ENCODE data around the gene IRX1. TPM values are rescaled to one million over a fixed set of nuclear protein-coding genes. Genes with fewer than 3 reads are reported as not detected.

Gene IRX1
- total RNA-seq, 2 experiments from 2014 or later: not detected

DNA sequence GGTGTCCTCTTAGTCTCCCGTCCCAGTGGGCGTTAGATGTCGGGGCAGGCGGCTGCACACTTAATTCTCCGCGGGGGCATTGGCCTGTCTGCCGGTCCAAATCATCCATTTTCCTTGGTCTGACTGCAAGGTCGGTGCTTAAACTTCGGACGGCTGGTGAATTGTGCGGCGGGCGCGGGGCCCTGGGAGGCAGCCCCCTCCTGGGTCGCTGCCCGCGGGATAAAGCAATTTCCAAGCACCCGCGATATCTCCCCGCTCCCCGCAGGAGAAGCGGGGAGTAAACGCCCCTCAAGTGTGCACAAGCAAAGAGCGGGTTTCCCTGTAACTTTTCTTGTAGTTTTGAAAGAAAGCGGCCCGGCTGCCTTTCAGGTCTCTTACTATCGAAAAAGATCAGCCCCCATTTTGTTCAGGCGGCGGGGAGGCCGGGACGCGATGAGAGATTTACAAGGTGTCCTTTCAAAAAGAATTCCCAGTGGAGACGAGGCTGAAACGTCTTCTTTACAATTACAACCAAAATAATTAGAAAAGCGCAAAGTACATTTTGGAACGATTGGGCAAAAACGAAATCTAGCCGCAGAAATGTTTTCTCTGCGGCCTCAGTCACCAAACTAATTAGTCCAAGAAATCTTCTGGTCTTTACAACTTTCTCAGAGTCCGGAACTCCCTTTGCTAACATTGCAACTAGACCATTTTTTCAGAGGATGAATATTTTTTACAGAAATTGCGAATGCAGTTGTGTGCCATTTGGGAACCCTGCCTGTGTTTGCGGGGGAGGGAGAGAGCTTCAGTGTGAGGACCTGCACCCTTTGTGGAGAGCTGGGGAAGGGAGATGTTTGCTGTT, 1.8 kb downstream of the IRX1 start:
- Mint-ChIP-seq H3K27ac (no peak overlapping the region), H3K4me1 (ENCODE audit: low read depth) (peaks cover 14% of the 10 kb centered on the region), H3K27me3 (peaks cover 70% of the 10 kb centered on the region), H3K36me3 (ENCODE audit: low read depth) (peaks cover 5% of the 10 kb centered on the region), H3K4me3 (no peak overlapping the region), H3K9me3 (peaks cover 2% of the 10 kb centered on the region)
- CTCF ChIA-PET: no interaction called here
- TF ChIP-seq, protein P1, sequence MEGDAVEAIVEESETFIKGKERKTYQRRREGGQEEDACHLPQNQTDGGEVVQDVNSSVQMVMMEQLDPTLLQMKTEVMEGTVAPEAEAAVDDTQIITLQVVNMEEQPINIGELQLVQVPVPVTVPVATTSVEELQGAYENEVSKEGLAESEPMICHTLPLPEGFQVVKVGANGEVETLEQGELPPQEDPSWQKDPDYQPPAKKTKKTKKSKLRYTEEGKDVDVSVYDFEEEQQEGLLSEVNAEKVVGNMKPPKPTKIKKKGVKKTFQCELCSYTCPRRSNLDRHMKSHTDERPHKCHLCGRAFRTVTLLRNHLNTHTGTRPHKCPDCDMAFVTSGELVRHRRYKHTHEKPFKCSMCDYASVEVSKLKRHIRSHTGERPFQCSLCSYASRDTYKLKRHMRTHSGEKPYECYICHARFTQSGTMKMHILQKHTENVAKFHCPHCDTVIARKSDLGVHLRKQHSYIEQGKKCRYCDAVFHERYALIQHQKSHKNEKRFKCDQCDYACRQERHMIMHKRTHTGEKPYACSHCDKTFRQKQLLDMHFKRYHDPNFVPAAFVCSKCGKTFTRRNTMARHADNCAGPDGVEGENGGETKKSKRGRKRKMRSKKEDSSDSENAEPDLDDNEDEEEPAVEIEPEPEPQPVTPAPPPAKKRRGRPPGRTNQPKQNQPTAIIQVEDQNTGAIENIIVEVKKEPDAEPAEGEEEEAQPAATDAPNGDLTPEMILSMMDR (IDR thresholded peaks at IDR 0.05): no peak
- ATAC-seq: no peak
- intact Hi-C loops (cut with micrococcal nuclease): loop anchor here (10.0 kb wide), 1 partner anchor 1723 kb away; no protein-coding TSS in a partner anchor
- POLR2A ChIA-PET: no interaction called here
- DNase-seq: no peak

DNA sequence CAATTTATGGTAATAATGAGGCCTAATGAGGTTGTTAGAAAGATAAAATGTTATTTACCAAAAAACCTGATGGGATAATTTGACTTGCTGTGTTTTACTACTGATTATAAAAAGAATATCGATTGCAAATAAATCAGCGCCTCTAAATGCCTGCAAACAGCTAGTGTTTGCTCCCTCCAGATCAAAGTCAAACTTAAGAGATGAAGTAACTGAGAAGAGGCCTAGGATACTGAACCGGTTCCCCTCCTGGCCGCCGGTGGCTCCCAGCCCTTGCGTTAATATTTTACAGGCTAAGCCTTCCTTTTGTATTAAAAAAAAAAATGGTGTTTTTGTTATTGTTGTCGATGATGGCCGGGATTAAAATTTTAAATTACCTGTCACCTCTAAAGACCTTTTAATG, 2.6 kb downstream of the IRX1 start:
- TF ChIP-seq, protein P1 (IDR thresholded peaks at IDR 0.05): no peak

DNA sequence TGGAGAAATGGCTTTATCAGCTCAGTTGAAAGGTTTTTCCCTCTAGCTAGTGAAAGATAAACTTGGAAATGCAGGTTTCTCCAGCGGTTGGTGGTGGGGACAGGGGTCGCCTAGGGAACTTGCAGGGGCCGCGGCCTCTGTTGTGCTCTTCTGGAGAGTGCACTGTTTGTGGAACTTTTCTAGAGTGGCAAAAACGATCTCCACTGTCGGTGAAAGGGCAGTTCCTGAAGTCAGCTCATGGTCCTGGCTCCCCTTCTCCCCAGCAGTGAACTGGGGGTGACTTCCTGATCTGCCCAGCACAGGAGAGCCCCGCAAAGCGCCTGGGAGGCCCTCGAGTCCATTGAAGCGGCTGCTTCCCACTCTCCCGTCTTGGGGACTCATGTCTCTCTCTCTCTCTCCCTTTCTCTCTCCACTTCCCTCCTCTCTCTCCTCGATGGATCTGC, 3.2 kb downstream of the IRX1 start:
- DNase-seq: no peak
- ATAC-seq: no peak
- TF ChIP-seq, protein P1 (IDR thresholded peaks at IDR 0.05): no peak
- H3K27ac Mint-ChIP-seq: no peak overlapping the region
- H3K4me1 Mint-ChIP-seq (ENCODE audit: low read depth): peaks cover 12% of the 10 kb centered on the region
- ChIA-PET POLR2A (no interaction called here), CTCF (no interaction called here)
- no peak overlapping the region for H3K4me3 Mint-ChIP-seq
- peaks cover 70% of the 10 kb centered on the region for H3K27me3 Mint-ChIP-seq
- H3K9me3 Mint-ChIP-seq: peaks cover 2% of the 10 kb centered on the region
- peaks cover 5% of the 10 kb centered on the region for H3K36me3 Mint-ChIP-seq (ENCODE audit: low read depth)
- intact Hi-C loops (cut with micrococcal nuclease): loop anchor here (10.0 kb wide), 1 partner anchor 1724 kb away; no protein-coding TSS in a partner anchor

More for the DNA sequence above, 2.6 kb downstream of the IRX1 start:
- Mint-ChIP-seq H3K27me3 (peaks cover 69% of the 10 kb centered on the region), H3K27ac (no peak overlapping the region), H3K4me1 (ENCODE audit: low read depth) (peaks cover 14% of the 10 kb centered on the region), H3K9me3 (peaks cover 2% of the 10 kb centered on the region), H3K36me3 (ENCODE audit: low read depth) (peaks cover 5% of the 10 kb centered on the region), H3K4me3 (no peak overlapping the region)
- ATAC-seq (no peak), DNase-seq (no peak)
- intact Hi-C loops (cut with micrococcal nuclease): loop anchor here (10.0 kb wide), 1 partner anchor 1723 kb away; no protein-coding TSS in a partner anchor
- ChIA-PET CTCF (no interaction called here), POLR2A (no interaction called here)

DNA sequence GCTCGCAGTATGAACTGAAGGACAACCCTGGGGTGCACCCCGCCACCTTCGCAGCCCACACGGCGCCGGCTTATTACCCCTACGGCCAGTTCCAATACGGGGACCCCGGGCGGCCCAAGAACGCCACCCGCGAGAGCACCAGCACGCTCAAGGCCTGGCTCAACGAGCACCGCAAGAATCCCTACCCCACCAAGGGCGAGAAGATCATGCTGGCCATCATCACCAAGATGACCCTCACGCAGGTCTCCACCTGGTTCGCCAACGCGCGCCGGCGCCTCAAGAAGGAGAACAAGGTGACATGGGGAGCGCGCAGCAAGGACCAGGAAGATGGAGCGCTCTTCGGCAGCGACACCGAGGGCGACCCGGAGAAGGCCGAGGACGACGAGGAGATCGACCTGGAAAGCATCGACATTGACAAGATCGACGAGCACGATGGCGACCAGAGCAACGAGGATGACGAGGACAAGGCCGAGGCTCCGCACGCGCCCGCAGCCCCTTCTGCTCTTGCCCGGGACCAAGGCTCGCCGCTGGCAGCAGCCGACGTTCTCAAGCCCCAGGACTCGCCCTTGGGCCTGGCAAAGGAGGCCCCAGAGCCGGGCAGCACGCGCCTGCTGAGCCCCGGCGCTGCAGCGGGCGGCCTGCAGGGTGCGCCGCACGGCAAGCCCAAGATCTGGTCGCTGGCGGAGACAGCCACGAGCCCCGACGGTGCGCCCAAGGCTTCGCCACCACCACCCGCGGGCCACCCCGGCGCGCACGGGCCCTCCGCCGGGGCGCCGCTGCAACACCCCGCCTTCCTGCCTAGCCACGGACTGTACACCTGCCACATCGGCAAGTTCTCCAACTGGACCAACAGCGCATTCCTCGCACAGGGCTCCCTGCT, 3.8 kb downstream of the IRX1 start:
- H3K9me3 Mint-ChIP-seq: peaks cover 2% of the 10 kb centered on the region
- POLR2A ChIA-PET: no interaction called here
- ATAC-seq (no peak), DNase-seq (no peak)
- peaks cover 69% of the 10 kb centered on the region for H3K27me3 Mint-ChIP-seq
- peaks cover 5% of the 10 kb centered on the region for H3K36me3 Mint-ChIP-seq (ENCODE audit: low read depth)
- no peak overlapping the region for H3K27ac Mint-ChIP-seq
- H3K4me3 Mint-ChIP-seq: no peak overlapping the region
- TF ChIP-seq, protein P1 (IDR thresholded peaks at IDR 0.05): no peak
- H3K4me1 Mint-ChIP-seq (ENCODE audit: low read depth): peaks cover 9% of the 10 kb centered on the region
- intact Hi-C loops (cut with micrococcal nuclease): loop anchor here (5.0 to 10.0 kb wide), 2 partner anchors 852 to 1725 kb away; no protein-coding TSS in a partner anchor
- CTCF ChIA-PET: no interaction called here
